ENCODE measurements around the gene SGIP1.

The SGIP1 gene

GRCh38 chr1:66623812-66624211, 89.9 kb downstream of the SGIP1 start:
- Histone ChIP-seq H3K9me3 (replicated peaks; ENCODE audit: insufficient read depth, low read length) (no peaks in the 10 kb centered on the region), H3K27me3 (replicated peaks; ENCODE audit: insufficient read depth, low read length) (no peaks in the 10 kb centered on the region), H3K4me2 (ENCODE audit: low read depth, low read length) (0 out of 2 replicates have a peak overlapping the region, but pooled peaks have one; percentile 6), H3F3A (ENCODE audit: insufficient read depth, low read length) (no peaks in the 10 kb centered on the region), H3K79me2 (ENCODE audit: low read length) (no peaks in the 10 kb centered on the region), H3K36me3 (replicated peaks; ENCODE audit: insufficient read depth, low read length) (no peaks in the 10 kb centered on the region), H4K20me1 (ENCODE audit: insufficient read depth, low read length) (no peaks in the 10 kb centered on the region), H3K4me1 (ENCODE audit: low read length) (0 out of 2 replicates have a peak, but pooled peaks cover 10% of the 10 kb centered on the region), H3K4me3 (ENCODE audit: low read length) (no peak overlapping the region), H3K9me2 (replicated peaks; ENCODE audit: insufficient read depth, low read length) (no peaks in the 10 kb centered on the region), H2AFZ (ENCODE audit: low read length) (no peak overlapping the region), H3K9ac (ENCODE audit: low read length) (no peak overlapping the region), H3K27ac (ENCODE audit: low read length) (no peak overlapping the region)
- TF ChIP-seq EZH2phosphoT487 (IDR thresholded peaks at IDR 0.05; ENCODE audit: low read length): no peak
- TF ChIP-seq CTCF (IDR thresholded peaks at IDR 0.05; ENCODE audit: low read length): no peak
- no peak for TF ChIP-seq EZH2 (optimal IDR thresholded peaks at IDR 0.05; ENCODE audit: low read depth, low read length)
- DNase-seq: no peak

GRCh38 chr1:66624412-66625060, 90.6 kb downstream of the SGIP1 start:
- no peak for TF ChIP-seq EZH2 (optimal IDR thresholded peaks at IDR 0.05; ENCODE audit: low read depth, low read length)
- TF ChIP-seq CTCF (IDR thresholded peaks at IDR 0.05; ENCODE audit: low read length): no peak
- TF ChIP-seq EZH2phosphoT487 (IDR thresholded peaks at IDR 0.05; ENCODE audit: low read length): no peak
- Histone ChIP-seq H3K27ac (ENCODE audit: low read length) (no peak overlapping the region), H4K20me1 (ENCODE audit: insufficient read depth, low read length) (no peaks in the 10 kb centered on the region), H3K9ac (ENCODE audit: low read length) (no peak overlapping the region), H2AFZ (ENCODE audit: low read length) (no peak overlapping the region), H3K27me3 (replicated peaks; ENCODE audit: insufficient read depth, low read length) (no peaks in the 10 kb centered on the region), H3K9me3 (replicated peaks; ENCODE audit: insufficient read depth, low read length) (no peaks in the 10 kb centered on the region), H3K4me3 (ENCODE audit: low read length) (no peak overlapping the region), H3K4me2 (ENCODE audit: low read depth, low read length) (no peak overlapping the region), H3K9me2 (replicated peaks; ENCODE audit: insufficient read depth, low read length) (no peaks in the 10 kb centered on the region), H3K4me1 (ENCODE audit: low read length) (0 out of 2 replicates have a peak, but pooled peaks cover 10% of the 10 kb centered on the region), H3K79me2 (ENCODE audit: low read length) (no peaks in the 10 kb centered on the region), H3F3A (ENCODE audit: insufficient read depth, low read length) (no peaks in the 10 kb centered on the region), H3K36me3 (replicated peaks; ENCODE audit: insufficient read depth, low read length) (no peaks in the 10 kb centered on the region)
- DNase-seq: no peak

GRCh38 chr1:66626261-66626660, 92.3 kb downstream of the SGIP1 start:
- Histone ChIP-seq H3K36me3 (replicated peaks; ENCODE audit: insufficient read depth, low read length) (no peaks in the 10 kb centered on the region), H3K9me2 (replicated peaks; ENCODE audit: insufficient read depth, low read length) (no peaks in the 10 kb centered on the region), H3K9me3 (replicated peaks; ENCODE audit: insufficient read depth, low read length) (no peaks in the 10 kb centered on the region), H4K20me1 (ENCODE audit: insufficient read depth, low read length) (no peaks in the 10 kb centered on the region), H2AFZ (ENCODE audit: low read length) (no peak overlapping the region), H3K4me2 (ENCODE audit: low read depth, low read length) (no peak overlapping the region), H3K4me1 (ENCODE audit: low read length) (0 out of 2 replicates have a peak, but pooled peaks cover 10% of the 10 kb centered on the region), H3F3A (ENCODE audit: insufficient read depth, low read length) (no peaks in the 10 kb centered on the region), H3K9ac (ENCODE audit: low read length) (no peak overlapping the region), H3K4me3 (ENCODE audit: low read length) (no peak overlapping the region), H3K27me3 (replicated peaks; ENCODE audit: insufficient read depth, low read length) (no peaks in the 10 kb centered on the region), H3K79me2 (ENCODE audit: low read length) (no peaks in the 10 kb centered on the region), H3K27ac (ENCODE audit: low read length) (no peak overlapping the region)
- DNase-seq: no peak
- TF ChIP-seq EZH2 (optimal IDR thresholded peaks at IDR 0.05; ENCODE audit: low read depth, low read length): no peak
- no peak for TF ChIP-seq EZH2phosphoT487 (IDR thresholded peaks at IDR 0.05; ENCODE audit: low read length)
- TF ChIP-seq CTCF (IDR thresholded peaks at IDR 0.05; ENCODE audit: low read length): no peak
